Neural progenitor cell (in vitro differentiated cells): ENCODE data around the gene RASEF.

Experiments used
- CTCF ChIP-seq: fragments of 200-600 bp; sonication (generic); IDR thresholded peaks from 2 replicates; pipeline ENCODE4 v1.5.1; 2017; ENCODE audit warnings: antibody characterized with exemption, mild to moderate bottlenecking
- EZH2 ChIP-seq: fragments of 200-600 bp; sonication (generic); IDR thresholded peaks from 2 replicates; pipeline ENCODE4 v1.6.1; 2017; ENCODE audit warnings: antibody characterized with exemption, mild to moderate bottlenecking, moderate library complexity
- EZH2phosphoT487 ChIP-seq: fragments of 200-600 bp; sonication (generic); IDR thresholded peaks from 2 replicates; pipeline ENCODE4 v1.6.1; 2017; ENCODE audit warnings: antibody characterized with exemption

DNA sequence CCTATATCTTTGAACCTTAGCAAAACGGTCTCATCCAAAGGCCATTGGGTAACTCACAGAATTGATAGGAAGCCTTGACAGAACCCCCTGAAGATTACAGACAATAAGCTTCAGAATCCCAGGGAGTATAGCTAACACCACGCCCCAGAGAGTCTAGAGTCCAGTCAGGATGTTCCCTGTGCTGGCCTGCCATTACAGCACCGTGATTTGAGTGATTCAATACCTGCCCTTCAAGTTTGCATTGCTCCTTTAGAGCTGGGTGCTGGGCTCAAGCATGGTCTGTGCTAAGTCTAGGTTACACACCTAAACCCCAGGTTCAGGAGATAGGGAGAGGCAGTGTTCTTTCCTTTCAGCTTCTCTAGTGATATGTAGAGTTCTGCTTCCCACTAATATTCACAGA is 90.5 kb downstream of the RASEF start:
- no peak for TF ChIP-seq EZH2
- no peak for TF ChIP-seq CTCF
- no peak for TF ChIP-seq EZH2phosphoT487
